IMR-90 (cell line): Measurements from ENCODE around the gene ARL5C. TPM values are rescaled to one million over a fixed set of nuclear protein-coding genes. Genes with fewer than 3 reads are reported as not detected.

ENCODE experiments used
- ATAC-seq: fragments of 200-7000 bp; cut with Tn5 transposase; 2 replicates; pipeline ENCODE4 v1.9.1; 2020; ENCODE audit warnings: low read depth, mild to moderate bottlenecking, moderate library complexity
- BruUV-seq: library from RNA; stranded (reverse); fragments of 400-500 nt; replicated peaks from 2 replicates; lab custom pipeline; 2021; lab: Mats Ljungman, UMichigan
- CTCF ChIA-PET: fragments of 300-600 bp; formaldehyde crosslinking; extraction: SDS; loops from one replicate; lab custom pipeline; 2021; ENCODE audit warnings: antibody characterized with exemption; lab: Yijun Ruan, JAX
- POLR2A ChIA-PET: fragments of 300-600 bp; sonication (Branson Sonifier 250); formaldehyde crosslinking; loops from one replicate; lab custom pipeline; 2022; ENCODE audit warnings: antibody characterized with exemption; ENCODE audit not compliant: unreplicated experiment; lab: Charles Lee
- DNase-seq: peaks from one replicate; pipeline ENCODE4 v3.0.0; 2013
- H2AFZ ChIP-seq: replicated peaks from 2 replicates; pipeline ENCODE3; 2013; ENCODE audit warnings: low read length, mild to moderate bottlenecking; ENCODE audit not compliant: poor library complexity
- H2AK5ac ChIP-seq: 2 replicates; pipeline ENCODE4 v1.6.1; 2013; ENCODE audit warnings: low read depth, low read length, inconsistent platforms
- H2AK9ac ChIP-seq: replicated peaks from 2 replicates; pipeline ENCODE3; 2013; ENCODE audit warnings: mild to moderate bottlenecking, low read depth, low read length, moderate library complexity; ENCODE audit not compliant: poor library complexity
- H2BK120ac ChIP-seq: 2 replicates; pipeline ENCODE4 v1.6.1; 2013; ENCODE audit warnings: low read depth, low read length, inconsistent platforms
- H2BK15ac ChIP-seq: 3 replicates; pipeline ENCODE4 v1.6.1; 2013; ENCODE audit warnings: low read depth, low read length, inconsistent platforms
- H2BK20ac ChIP-seq: 2 replicates; pipeline ENCODE4 v1.6.1; 2013; ENCODE audit warnings: low read depth, mild to moderate bottlenecking, inconsistent platforms, low read length, moderate library complexity
- H2BK5ac ChIP-seq: 2 replicates; pipeline ENCODE4 v1.6.1; 2013; ENCODE audit warnings: mild to moderate bottlenecking, low read depth, low read length, inconsistent platforms; ENCODE audit not compliant: poor library complexity, severe bottlenecking
- H3K14ac ChIP-seq: replicated peaks from 2 replicates; pipeline ENCODE4 v1.6.1; 2013; ENCODE audit warnings: low read depth, low read length, inconsistent platforms
- H3K18ac ChIP-seq: 2 replicates; pipeline ENCODE4 v1.6.1; 2013; ENCODE audit warnings: low read depth, low read length, control low read depth
- H3K23ac ChIP-seq: 2 replicates; pipeline ENCODE4 v1.6.1; 2013; ENCODE audit warnings: low read depth, low read length, inconsistent platforms
- H3K27ac ChIP-seq: 2 replicates; pipeline ENCODE4 v1.5.1; 2013; ENCODE audit warnings: mild to moderate bottlenecking, control low read depth, low read length; ENCODE audit not compliant: insufficient read depth
- H3K27me3 ChIP-seq: 2 replicates; pipeline ENCODE4 v1.6.1; 2013; ENCODE audit warnings: low read length; ENCODE audit not compliant: control insufficient read depth, insufficient read depth
- H3K36me3 ChIP-seq: 2 replicates; pipeline ENCODE4 v1.6.1; 2013; ENCODE audit warnings: low read length, mixed read lengths; ENCODE audit not compliant: control insufficient read depth, insufficient read depth
- H3K4ac ChIP-seq: 2 replicates; pipeline ENCODE4 v1.6.1; 2013; ENCODE audit warnings: low read depth, low read length, inconsistent platforms
- H3K4me1 ChIP-seq: 2 replicates; pipeline ENCODE4 v1.6.1; 2013; ENCODE audit warnings: low read length, mixed read lengths; ENCODE audit not compliant: control insufficient read depth, insufficient read depth
- H3K4me2 ChIP-seq: 2 replicates; pipeline ENCODE4 v1.6.1; 2013; ENCODE audit warnings: low read depth, mild to moderate bottlenecking, control low read depth, low read length, moderate library complexity
- H3K4me3 ChIP-seq: 2 replicates; pipeline ENCODE4 v1.5.1; 2013; ENCODE audit warnings: low read depth, mild to moderate bottlenecking, control low read depth, low read length, moderate library complexity; ENCODE audit not compliant: insufficient read depth
- H3K56ac ChIP-seq: 2 replicates; pipeline ENCODE4 v1.6.1; 2013; ENCODE audit warnings: low read length, inconsistent platforms; ENCODE audit not compliant: insufficient read depth; ENCODE audit errors: extremely low read depth
- H3K79me1 ChIP-seq, 2 experiments: 2 replicates each; pipeline ENCODE4 v1.6.1; 2013; ENCODE audit warnings: low read length in 2 of 2, inconsistent platforms in 1 of 2, low read depth in 1 of 2
- H3K9ac ChIP-seq: 2 replicates; pipeline ENCODE4 v1.6.1; 2013; ENCODE audit warnings: low read depth, low read length, control low read depth
- H3K9me1 ChIP-seq: 2 replicates; pipeline ENCODE4 v1.6.1; 2013; ENCODE audit warnings: low read length, inconsistent platforms; ENCODE audit not compliant: insufficient read depth
- H3K9me3 ChIP-seq: 2 replicates; pipeline ENCODE4 v1.6.1; 2013; ENCODE audit warnings: low read length; ENCODE audit not compliant: control insufficient read depth, insufficient read depth
- H4K20me1 ChIP-seq: 2 replicates; pipeline ENCODE4 v1.6.1; 2013; ENCODE audit warnings: low read length, inconsistent platforms; ENCODE audit not compliant: insufficient read depth
- H4K5ac ChIP-seq: 2 replicates; pipeline ENCODE4 v1.6.1; 2013; ENCODE audit warnings: mild to moderate bottlenecking, low read depth, low read length, control low read depth
- H4K8ac ChIP-seq, 2 experiments: 2 replicates each; pipeline ENCODE4 v1.6.1; 2013; ENCODE audit warnings: low read depth in 2 of 2, low read length in 2 of 2, control low read depth in 1 of 2, inconsistent platforms in 1 of 2
- H4K91ac ChIP-seq: 2 replicates; pipeline ENCODE4 v1.6.1; 2013; ENCODE audit warnings: low read depth, low read length, inconsistent platforms; ENCODE audit not compliant: insufficient read depth
- MAFK ChIP-seq: IDR thresholded peaks from 2 replicates; pipeline ENCODE4 v1.6.1; 2012; ENCODE audit warnings: low read depth, low read length, improper control_type of control experiment
- MAZ ChIP-seq: IDR thresholded peaks from 2 replicates; pipeline ENCODE4 v1.6.1; 2012; ENCODE audit warnings: low read depth, mild to moderate bottlenecking, low read length, improper control_type of control experiment, moderate library complexity, borderline replicate concordance
- NFE2L2 ChIP-seq: fragments of 150-350 bp; IDR thresholded peaks from 2 replicates; pipeline ENCODE4 v1.6.1; 2016; ENCODE audit warnings: low read depth, mild to moderate bottlenecking, low read length
- POLR2A ChIP-seq: IDR thresholded peaks from 2 replicates; pipeline ENCODE4 v1.6.1; 2012; ENCODE audit warnings: mild to moderate bottlenecking, low read depth, low read length
- RFX5 ChIP-seq: IDR thresholded peaks from 2 replicates; pipeline ENCODE4 v1.8.0; 2012; ENCODE audit warnings: low read depth, mild to moderate bottlenecking, low read length, moderate library complexity
- WGBS, 2 experiments: methylation state at CpG; one replicate each; pipeline versions ENCODE4 v1.1.5 to v1.1.7; 2013; ENCODE audit warnings: missing lambda C conversion rate in 2 of 2; ENCODE audit not compliant: insufficient read length in 1 of 2; ENCODE audit errors: extremely low coverage in 2 of 2; 5-methylcytosine and 5-hydroxymethylcytosine counted together
- dilution Hi-C: fragments of 300-500 bp; cut with HindIII; formaldehyde crosslinking; loops from one replicate; pipeline ENCODE4 v1.14.3; 2018; ENCODE audit warnings: low sequenced_read_pairs; ENCODE audit not compliant: unreplicated experiment
- in situ Hi-C: fragments of 300-500 bp; cut with MboI; formaldehyde crosslinking; loops from 3 replicates; pipeline ENCODE4 v1.14.3; 2019; ENCODE audit warnings: low sequenced_read_pairs, inconsistent platforms, mixed read lengths
- intact Hi-C: fragments of 100-400 bp; cut with micrococcal nuclease; formaldehyde crosslinking; loops from 2 replicates; pipeline ENCODE4 v1.10.0; 2022
- polyA plus RNA-seq, 3 experiments: library from polyadenylated mRNA; depleted of rRNA; stranded (reverse); fragments of >200 nt; gene quantifications; 2 replicates each; pipeline ENCODE4 v1.2.3, GENCODE V29; 2012; ENCODE audit warnings: low replicate concordance in 1 of 3
- total RNA-seq: library from RNA; depleted of rRNA; stranded (reverse); fragments of >200 nt; gene quantifications from 2 replicates; pipeline ENCODE4 v1.2.3, GENCODE V29; 2012
- TF ChIP-seq, protein P1 (sequence below): conservative IDR thresholded peaks from 2 replicates; pipeline ENCODE4 v1.5.1; 2012; ENCODE audit warnings: mild to moderate bottlenecking, low read depth, low read length, improper control_type of control experiment
- TF ChIP-seq, protein P2 (sequence below): fragments of 150-350 bp; IDR thresholded peaks from 2 replicates; pipeline ENCODE4 v1.6.1; 2017; ENCODE audit warnings: mild to moderate bottlenecking, antibody characterized with exemption, low read length, low read depth

ARL5C gene
- total and polyA plus RNA-seq, 2 of the 4 experiments (the other 2 are of a cell fraction) = not detected

DNA sequence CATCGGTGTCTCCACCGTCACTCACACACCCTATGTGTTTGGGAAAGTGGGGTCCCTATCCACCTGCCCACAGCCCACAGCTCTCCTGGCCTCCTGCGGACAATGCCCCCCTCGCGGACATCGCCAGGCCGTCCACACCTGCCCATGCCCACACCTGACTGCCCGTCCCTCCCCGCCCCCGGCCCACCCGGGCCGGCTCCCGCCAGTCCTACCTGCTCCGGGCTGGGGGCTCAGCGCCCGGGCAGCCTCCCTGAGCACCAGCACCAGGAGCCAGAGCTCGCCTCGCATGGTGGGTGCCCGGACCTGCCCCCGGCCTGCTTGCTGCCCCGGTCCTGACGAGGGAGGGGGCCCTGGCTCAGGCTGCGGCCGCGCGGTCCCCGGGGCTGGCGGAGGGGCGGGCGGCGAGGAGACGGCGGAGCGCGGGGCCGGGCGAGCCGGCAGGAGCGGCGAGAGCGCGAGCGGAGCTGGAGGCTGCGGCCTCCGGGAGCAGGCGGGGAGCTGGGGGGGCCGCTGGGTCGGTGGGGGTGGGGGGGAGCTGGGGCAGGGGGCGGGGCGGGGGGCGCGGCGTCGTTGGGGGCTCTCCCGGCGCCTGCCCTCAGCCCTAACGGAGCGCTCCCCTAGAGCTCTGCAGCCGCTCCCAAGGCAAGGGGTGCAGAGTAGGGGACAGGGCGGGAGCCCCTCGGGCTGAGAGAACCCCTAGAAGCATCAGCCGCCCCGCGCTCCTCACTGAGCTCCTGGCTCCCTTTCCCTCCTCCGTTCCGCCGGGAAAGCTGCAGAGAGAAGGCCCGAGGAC lies 14.6 kb downstream of the ARL5C start, which contains the start of gene PLXDC1:
PLXDC1 (minus strand) TSS at position 488 of the 793 bp plus-strand sequence; CDS start at position 288, 200 bp downstream.
- H3K9ac ChIP-seq = no peak within 1 kb of the TSS; the same call in 1 of the 2 replicates
- ATAC-seq (no peak), DNase-seq (no peak)
- H4K20me1 ChIP-seq = peaks cover 4% of the 10 kb centered on the region; the same call in 1 of the 2 replicates
- no peak within 1 kb of the TSS for H4K5ac ChIP-seq
- no peak within 1 kb of the TSS for H3K4ac ChIP-seq
- no TSS peak for BruUV-seq
- no peak within 1 kb of the TSS for H3K14ac ChIP-seq
- H3K9me3 ChIP-seq = no peaks in the 10 kb centered on the region
- peak within 1 kb of the TSS; percentile 90 for H2AFZ ChIP-seq
- H3K56ac ChIP-seq = no peak within 1 kb of the TSS
- 7% methylated on average over 3 of the region's 68 CpGs; no CpG with 5 or more reads in 1 of the 2 experiments for WGBS, 2 experiments
- no peak within 1 kb of the TSS for H2AK9ac ChIP-seq
- no peak within 1 kb of the TSS for H3K27ac ChIP-seq
- intact Hi-C loops = no loop called here
- POLR2A ChIA-PET = no interaction called here
- H3K27me3 ChIP-seq = peaks cover 20% of the 10 kb centered on the region
- H3K4me1 ChIP-seq = no peaks in the 10 kb centered on the region; the same call in 1 of the 2 replicates
- peak within 1 kb of the TSS; percentile 63; the same call in 1 of the 2 replicates for H3K4me2 ChIP-seq
- H3K36me3 ChIP-seq = no peaks in the 10 kb centered on the region
- no peaks in the 10 kb centered on the region for H3K9me1 ChIP-seq
- H2BK5ac ChIP-seq = no peak within 1 kb of the TSS
- H2BK120ac ChIP-seq = no peak within 1 kb of the TSS
- H2AK5ac ChIP-seq = no peak within 1 kb of the TSS
- in situ Hi-C loops = loop anchor here (5.0 kb wide), 1 partner anchor 169 kb away; no protein-coding TSS in a partner anchor
- no peak within 1 kb of the TSS for H3K18ac ChIP-seq
- no peak within 1 kb of the TSS for H2BK15ac ChIP-seq
- peak within 1 kb of the TSS; percentile 42 for H3K4me3 ChIP-seq
- H3K79me1 ChIP-seq = no peaks in the 10 kb centered on the region
- no peak within 1 kb of the TSS for H2BK20ac ChIP-seq
- no peak within 1 kb of the TSS for H4K91ac ChIP-seq
- H3K23ac ChIP-seq = no peak within 1 kb of the TSS
- H4K8ac ChIP-seq = no peak within 1 kb of the TSS
- dilution Hi-C loops = no loop called here
- TF ChIP-seq, protein P1, sequence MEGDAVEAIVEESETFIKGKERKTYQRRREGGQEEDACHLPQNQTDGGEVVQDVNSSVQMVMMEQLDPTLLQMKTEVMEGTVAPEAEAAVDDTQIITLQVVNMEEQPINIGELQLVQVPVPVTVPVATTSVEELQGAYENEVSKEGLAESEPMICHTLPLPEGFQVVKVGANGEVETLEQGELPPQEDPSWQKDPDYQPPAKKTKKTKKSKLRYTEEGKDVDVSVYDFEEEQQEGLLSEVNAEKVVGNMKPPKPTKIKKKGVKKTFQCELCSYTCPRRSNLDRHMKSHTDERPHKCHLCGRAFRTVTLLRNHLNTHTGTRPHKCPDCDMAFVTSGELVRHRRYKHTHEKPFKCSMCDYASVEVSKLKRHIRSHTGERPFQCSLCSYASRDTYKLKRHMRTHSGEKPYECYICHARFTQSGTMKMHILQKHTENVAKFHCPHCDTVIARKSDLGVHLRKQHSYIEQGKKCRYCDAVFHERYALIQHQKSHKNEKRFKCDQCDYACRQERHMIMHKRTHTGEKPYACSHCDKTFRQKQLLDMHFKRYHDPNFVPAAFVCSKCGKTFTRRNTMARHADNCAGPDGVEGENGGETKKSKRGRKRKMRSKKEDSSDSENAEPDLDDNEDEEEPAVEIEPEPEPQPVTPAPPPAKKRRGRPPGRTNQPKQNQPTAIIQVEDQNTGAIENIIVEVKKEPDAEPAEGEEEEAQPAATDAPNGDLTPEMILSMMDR = no peak
- TF ChIP-seq RFX5 (no peak), NFE2L2 (no peak), MAFK (no peak), MAZ (no peak; the same call in 1 of the 2 replicates), POLR2A (no peak)
- TF ChIP-seq, protein P2, sequence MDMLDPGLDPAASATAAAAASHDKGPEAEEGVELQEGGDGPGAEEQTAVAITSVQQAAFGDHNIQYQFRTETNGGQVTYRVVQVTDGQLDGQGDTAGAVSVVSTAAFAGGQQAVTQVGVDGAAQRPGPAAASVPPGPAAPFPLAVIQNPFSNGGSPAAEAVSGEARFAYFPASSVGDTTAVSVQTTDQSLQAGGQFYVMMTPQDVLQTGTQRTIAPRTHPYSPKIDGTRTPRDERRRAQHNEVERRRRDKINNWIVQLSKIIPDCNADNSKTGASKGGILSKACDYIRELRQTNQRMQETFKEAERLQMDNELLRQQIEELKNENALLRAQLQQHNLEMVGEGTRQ = no peak
- CTCF ChIA-PET = interaction anchor here (1.4 kb wide), 1 partner anchor 168 kb away, joined by 7 read pairs; no protein-coding TSS in a partner anchor
